Suppressor macrophage treated with lipopolysaccharide for 4 hours (primary cell): ENCODE results near the gene EDC3.
"Not testable (repeated sequence)": the region's sequence is repeated elsewhere in the genome, so short reads cannot be mapped to it uniquely, and the experiment has no call there.

Source experiments
- DNase-seq: peaks from one replicate; pipeline ENCODE4 v3.0.0-alpha.2; 2020

The EDC3 gene

DNA sequence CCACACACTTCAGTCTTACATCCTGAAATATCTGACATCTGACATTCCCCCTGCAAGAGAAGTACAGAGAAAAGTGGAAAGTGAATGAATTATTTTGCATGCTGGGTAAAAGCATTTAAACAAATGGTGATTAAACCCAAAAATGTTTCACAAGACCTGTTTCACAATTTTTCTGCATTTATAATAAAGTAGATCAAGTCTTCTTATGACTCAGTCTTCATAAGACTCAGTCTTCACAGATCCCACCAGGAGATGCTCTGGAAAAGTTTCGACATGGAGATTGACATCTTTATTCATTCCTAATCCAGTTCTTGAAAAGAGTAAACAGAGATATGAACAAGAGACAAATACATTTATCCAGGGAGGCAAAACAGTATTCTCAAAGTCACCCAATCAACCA lies 13.2 kb upstream of the EDC3 start:
- peak; percentile 61 for DNase-seq

DNA sequence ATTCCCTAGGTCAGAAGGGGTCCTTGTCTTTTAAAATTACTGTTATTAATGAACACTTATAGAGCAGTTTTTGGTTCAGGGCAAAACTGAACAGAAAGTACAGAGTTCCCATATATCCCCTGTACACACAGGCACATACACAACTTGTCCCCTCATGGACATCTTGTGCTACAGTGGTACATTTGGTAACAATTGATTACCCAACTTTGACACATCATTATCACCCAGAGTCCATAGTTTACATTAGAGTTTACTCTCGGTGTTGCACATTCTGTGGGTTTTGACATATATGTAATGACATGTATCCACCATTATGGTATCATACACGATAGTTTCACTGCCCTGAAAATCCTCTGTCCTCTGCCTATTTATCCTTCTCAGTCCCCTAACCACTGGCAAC lies 984 bp upstream of the EDC3 start:
- no peak for DNase-seq

DNA sequence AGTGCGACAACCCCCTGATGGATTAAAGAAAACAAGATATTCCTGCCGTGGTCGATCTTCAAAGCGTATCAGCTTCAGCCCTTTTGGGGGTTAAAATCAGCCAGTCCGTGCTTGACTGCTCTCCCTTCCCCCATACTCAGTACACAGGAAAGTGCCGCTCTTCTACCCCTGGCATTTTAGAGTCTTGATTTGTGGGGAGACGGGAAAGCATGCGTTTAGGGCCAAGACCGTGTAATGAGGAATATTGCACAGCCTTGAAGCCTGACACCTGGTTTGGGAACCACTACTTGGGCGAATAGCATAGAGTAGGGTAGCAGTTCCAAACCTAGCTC lies 540 bp upstream of the EDC3 start:
- DNase-seq = no peak

DNA sequence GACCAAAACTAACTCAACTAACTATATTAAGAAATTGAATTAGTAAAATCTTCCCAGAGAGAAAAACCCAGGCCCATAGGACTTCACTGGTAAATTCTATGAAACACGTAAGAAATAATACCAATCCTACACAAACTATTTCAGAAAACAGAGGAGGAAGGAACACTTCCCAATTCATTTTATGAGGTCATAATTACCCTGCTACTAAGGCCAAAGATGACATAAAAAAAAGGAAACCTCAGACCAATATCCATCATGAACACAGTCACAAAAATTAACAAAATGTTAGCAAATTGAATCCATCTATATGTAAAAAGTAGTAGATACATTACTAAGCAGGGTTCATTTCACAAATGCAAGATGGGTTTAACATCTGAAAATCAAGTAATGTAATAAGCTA lies 3.5 kb downstream of the EDC3 start:
- no peak for DNase-seq

DNA sequence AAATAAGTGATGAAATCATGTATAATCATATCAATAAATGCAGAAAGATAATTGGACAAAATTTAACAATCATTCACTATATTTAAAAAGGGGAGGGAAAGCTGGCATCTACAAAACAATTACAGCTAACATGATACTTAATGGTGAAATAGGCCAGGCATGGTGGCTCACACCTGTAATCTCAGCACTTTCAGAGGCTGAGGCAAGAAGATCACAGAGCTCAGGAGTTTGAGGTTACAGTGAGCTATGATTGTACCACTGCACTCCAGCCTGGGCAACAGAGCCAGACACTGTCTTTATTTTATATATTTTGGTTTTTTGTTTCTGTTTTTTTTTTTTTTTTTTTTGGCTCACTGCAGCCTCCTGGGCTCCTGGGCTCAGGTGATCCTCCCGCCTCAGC lies 12.1 kb downstream of the EDC3 start:
- DNase-seq = no peak

DNA sequence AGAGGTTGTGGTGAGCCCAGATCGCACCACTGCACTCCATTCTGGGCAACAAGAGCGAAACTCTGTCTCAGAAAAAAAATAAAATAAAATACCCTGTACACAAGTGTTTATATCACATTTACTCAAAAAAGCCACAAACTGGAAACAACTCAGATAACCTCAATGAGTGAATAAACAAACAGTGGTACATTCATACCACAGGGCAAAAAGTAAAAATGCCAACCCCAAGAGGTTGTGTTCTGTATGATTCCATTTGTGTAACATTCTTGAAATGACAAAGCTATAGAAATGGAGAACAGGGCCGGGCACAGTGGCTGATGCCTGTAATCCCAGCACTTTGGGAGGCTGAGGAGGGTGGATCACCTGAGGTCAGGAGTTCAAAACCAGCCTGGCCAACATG lies 12.9 kb downstream of the EDC3 start:
- DNase-seq = no peak

DNA sequence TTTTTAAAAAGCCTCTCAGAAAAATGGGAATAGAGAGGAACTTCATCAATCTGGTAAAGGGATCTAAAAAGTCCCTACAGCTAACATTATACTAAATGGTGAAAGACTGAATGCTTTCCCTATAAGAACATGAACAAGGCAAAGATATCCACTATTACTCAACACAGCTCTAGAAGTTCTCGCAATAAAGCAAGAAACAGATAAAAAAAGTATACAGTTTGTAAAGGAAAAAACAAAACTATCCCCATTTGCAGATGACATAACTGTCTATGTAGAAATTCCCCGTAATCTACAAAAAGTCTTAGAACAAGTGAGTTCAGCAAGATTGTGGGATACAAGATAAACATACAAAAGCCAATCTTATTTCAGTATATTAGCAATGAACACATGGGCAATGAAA lies 15.4 kb downstream of the EDC3 start:
- DNase-seq = peak; percentile 6

DNA sequence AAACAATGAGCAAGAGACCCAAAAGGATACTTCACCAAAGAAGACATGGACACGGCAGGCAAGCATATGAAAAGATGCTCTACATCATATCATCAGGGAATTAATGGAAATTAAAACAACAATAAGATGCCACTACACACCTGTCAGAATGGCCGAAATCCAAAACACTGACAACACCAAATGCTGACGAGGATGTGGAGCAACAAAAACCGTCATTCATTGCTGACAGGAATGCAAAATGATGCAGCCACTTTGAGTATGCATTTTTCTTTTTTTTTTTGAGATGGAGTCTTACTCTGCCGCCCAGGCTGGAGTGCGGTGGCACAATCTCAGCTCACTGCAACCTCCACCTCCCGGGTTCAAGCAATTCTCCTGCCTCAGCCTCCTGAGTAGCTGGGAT lies 19.0 kb downstream of the EDC3 start:
- no peak for DNase-seq

DNA sequence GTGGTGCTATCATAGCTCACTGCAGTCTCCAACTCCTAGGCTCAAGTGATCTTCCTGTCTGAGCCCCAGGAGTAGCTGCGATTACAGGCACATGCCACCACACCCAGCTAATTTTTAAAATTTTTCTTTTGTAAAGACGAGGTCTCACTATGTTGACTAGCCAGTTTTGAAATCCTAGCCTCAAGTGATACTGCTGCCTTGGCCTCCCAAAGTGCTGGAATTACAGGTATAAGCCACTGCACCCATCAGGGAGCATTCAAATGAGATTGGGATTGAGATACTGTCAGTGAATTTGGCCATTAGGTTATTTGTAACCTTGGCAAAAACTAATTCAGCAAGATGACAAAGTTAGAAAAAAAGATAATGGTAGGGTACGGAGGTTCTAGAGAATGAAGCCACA lies 21.7 kb downstream of the EDC3 start:
- no peak for DNase-seq

DNA sequence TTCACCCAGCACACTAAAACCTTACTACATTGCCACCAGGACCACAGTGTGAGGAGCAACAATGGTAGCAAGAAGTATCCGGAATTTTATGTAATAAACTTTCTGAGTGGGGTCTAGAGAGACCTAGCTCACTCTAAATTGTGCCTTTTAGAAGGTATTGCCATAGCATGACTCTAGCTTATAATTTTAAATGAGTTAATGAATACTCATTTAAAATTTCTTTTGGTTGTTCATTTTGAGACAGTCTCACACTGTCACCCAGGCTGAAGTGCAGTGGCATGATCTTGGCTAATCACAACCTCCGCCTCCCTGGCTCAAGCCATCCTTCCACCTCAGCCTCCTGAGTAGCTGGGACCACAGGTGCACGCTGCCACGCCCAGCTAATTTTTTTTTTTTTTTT lies 26.2 kb downstream of the EDC3 start:
- DNase-seq = no peak

DNA sequence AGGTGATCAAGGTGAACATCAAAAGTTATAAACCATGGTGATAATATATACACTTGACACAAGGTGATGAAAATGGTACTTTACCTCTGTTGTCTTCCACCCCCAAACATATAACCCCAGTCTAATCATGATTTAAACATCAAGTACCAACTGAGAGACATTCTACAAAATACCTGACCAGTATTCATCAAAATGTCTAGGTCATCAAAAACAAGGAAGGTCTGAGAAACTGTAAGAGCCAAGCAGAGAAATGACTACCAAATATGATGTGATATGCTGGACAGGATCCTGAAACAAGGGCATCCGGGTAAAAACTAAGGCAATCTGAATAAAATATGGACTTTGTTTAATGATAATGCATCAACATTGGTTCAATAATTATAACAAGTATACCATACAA lies 27.8 kb downstream of the EDC3 start:
- DNase-seq = no peak

DNA sequence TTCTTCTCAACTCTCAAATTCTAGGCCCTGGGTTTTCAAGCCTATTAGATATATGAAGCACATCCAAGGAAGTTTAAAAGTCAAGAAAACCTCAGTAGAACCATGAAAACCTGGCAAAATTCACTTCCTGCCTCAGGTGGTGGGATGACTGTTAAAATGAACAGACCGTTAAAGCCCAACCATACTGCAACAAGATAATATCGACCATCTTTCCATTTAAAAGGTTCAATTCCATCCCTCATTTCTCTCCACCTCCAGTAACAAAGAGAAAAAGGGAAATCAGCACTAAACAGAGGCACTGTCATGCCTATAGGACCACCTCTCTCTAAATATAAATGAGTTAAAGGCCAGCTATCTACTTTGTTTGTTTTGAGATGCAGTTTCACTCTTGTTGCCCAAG lies 31.2 kb downstream of the EDC3 start:
- no peak for DNase-seq

DNA sequence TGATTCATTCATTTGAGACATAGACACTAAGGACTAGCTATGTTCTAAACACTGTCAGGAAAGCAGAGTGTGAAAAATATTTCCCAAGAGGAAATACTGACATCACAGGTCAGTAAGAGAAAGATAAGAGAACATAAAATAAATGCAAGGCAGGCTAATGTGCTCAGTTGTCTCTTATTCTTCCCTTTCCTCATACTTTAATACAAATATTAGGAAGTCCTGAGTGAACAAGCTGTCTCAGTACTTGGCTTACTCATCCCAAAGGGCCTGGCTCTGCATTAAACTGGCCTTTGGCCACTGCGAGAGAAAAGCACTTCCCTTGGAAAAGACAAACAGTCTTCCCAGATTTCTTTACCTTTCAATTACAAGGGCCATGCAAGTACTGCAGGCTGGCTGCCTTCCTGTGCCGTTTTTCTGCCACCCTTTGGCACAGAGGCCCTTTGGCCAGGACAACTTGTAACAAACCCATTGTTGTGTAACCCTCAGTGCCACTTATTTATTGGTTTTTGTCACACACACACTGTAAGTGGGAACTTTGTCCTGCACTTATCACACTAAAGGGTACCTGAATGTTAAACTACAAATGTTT lies 31.7 kb downstream of the EDC3 start:
- peak; percentile 31 for DNase-seq

DNA sequence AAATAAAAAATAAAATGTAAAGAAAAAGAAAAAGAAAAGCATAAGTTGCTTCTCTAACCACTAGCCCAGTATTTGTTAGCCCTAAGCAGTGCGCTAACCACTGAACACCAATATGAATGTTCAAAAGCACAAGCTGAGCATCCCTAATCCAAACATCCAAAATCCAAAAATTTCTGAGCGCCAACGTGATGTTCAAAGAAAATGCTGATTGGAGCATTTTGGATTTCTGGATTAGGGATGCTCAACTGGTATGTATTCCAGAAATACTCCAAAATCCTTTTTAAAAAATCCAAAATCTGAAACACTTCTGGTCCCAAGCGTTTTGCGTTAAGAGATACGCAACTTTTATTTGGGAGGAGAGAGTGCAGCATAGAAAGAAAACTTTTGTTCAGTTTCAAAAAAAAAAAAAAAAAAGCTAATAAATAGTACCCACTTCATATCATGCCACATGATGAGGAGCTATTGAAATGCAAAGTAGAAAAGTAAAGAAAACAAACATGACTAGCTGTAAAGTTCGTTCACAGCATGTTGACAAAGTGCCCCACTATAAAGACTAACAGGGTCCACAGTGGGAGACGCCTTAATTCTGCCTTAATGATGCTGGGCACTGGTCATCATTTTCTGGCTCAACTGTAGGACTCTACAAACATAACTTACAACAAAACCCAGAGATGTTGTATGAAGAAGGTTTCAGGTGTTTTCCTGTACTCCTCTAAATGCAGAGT lies 32.4 kb downstream of the EDC3 start:
- no peak for DNase-seq

DNA sequence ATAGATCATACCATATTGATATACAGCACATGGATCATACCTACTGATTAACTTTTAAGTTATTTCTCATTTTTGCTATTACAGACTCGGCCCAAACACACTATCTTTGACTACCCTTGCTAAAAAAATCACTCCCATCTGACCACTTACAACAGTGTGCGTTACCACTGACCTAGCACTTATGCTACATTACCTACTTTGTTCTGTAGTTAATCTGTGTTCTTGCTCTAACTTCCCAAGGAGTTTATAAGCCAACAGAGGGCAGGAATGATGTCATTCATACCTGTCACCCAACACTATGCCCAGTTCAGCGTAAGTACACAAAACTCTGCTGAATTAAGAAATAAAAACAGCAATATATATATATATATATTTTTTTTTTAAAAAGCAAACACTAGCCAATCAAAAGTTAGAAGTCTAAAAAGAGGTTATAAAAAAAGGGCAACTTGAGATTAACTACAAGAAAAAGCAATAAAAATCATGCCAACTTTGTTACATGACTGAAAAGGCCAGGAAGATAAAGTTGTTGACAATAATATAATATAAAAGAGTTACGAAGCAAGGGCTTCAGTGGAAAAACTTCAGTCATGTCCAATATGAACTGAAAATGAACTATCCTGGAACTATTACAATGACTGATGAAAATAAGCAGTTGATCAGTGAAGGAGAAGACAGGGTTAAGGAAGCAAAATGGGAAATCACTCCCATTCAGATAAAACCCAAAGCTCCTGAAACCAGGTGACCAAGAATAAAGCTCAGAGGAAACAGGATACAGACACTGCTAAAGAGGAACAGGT lies 33.6 kb downstream of the EDC3 start:
- no peak for DNase-seq

DNA sequence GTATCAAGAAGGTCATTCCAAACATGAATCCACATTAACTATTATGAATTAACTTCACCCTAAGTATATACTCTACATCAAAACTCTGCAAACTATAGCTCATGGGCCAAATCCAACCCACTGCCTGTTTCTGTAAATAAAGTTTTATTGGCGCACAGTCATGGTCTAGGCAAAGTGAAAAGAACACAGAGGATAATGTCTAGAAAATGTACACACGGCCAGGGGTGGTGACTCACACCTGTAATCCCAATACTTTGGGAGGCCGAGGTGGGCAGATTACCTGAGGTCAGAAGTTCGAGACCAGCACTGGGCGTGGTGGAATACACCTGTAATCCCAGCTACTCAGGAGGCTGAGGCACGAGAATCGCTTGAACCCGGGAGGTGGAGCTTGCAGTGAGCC lies 34.5 kb downstream of the EDC3 start:
- DNase-seq = not testable (repeated sequence)

DNA sequence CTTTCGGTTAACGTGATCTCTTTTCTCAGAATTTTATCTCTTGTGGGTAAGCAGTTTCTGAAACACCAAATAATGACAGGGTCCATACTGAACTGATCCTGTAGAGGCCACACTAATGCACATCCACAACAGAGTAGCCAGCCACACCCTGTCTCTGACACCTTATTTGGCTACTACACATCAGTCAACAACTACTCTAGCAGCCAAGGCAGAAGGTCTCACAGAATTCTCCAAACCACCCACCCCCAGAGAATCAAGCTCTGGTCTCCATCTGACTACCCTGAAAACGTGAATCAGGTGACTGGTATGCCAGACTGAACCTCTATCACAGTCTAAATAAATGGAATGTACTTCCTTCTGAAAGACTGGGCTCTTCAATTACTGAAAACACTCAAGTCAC lies 38.0 kb downstream of the EDC3 start:
- DNase-seq = no peak

DNA sequence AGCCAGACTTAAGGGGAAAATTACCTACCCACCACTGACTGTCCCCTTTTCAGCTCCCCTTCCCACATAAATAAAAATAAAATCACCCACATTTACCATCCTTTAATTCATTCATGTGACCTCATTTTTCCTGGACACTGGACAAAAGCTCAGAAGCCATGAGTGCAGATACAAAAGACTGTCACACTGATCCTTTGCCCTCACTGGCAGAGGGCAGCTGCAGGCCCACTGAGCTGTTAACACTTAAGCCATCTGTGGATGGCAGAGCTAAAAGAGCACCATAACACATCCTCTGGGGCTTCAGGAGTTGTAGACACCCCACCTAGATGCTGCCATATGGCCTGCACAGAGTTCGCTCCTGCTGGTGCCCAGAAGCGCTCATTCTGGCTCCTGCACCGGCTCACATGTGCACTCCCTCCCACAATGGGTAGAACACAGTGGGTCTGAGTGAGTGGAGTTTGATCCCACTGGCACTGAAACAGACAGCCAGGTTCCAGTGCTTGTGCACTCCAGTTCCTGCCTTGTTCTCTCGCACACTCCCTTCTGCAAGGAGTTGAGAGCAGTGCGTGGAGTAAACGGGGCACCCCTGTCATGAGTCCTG lies 38.8 kb downstream of the EDC3 start:
- no peak for DNase-seq

DNA sequence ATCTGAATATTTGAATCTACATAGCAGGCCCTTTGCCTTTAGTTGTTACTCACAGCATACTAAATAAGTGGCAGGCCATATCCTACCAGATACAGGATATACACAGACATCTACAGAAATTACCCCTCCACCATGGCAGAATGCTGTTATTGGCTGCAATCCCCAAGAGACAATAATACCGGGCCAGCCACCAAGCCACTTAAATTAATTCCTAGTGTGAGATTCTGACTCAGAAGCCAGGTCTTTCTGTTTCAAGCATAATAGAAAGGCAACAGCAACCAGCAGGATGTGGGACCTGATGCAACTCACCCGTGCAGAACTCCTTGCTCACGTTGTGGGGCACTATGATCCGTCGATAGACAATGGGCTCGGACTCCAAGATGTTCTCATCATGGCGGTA lies 40.4 kb downstream of the EDC3 start:
- no peak for DNase-seq

DNA sequence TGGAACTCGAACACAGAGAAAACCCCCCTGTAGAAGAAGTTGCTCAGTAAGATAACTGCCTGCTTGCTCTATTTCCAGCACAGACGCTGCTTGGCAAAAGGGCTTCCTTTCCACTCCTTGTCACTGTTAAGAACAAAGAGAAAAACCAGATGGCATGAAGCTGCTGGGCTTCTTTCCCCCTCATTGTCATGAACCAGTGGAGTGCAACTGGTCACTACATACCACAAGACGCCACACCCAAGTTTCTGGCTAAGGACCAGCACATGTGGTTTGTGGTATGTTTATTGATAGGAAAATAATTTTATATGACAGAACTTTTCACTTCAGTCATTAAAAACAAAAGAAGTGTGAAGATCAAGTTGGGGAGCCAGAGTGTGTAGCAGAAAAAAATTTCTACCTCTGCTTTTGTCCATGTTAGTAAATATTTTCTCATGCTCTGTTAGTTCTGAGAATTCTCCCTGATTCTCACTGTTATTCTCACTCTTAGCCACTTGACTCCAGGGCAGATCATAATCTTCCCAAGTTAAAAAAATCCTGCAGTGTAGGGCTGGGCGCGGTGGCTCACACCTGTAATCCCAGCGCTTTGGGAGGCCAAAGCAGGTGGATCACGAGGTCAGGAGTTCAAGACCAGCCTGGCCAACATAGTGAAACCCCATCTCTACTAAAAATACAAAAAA lies 42.3 kb downstream of the EDC3 start:
- DNase-seq = no peak

DNA sequence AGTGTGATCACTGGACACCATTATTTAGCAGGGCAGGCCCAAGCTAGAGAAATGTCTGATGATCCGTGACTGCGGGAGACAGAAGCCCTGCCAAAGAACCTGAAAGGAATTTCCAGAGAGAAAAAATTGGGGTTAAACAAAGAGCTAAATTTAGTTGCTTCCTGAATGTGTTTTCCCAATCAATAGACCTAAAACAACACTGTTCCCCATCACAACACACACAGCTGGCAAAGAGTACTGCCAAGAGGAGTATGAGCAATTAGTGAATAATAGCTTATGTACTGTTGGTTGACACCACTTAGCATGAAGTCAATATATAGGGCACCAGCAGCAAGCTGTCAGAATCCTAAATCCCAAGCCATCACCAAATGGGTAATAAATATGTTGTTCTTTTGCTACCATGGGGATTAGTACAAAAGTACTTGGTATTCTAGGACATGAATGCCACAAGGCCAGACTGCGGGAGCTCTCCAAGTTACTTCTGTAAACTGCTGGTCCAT lies 44.5 kb downstream of the EDC3 start:
- DNase-seq = no peak

DNA sequence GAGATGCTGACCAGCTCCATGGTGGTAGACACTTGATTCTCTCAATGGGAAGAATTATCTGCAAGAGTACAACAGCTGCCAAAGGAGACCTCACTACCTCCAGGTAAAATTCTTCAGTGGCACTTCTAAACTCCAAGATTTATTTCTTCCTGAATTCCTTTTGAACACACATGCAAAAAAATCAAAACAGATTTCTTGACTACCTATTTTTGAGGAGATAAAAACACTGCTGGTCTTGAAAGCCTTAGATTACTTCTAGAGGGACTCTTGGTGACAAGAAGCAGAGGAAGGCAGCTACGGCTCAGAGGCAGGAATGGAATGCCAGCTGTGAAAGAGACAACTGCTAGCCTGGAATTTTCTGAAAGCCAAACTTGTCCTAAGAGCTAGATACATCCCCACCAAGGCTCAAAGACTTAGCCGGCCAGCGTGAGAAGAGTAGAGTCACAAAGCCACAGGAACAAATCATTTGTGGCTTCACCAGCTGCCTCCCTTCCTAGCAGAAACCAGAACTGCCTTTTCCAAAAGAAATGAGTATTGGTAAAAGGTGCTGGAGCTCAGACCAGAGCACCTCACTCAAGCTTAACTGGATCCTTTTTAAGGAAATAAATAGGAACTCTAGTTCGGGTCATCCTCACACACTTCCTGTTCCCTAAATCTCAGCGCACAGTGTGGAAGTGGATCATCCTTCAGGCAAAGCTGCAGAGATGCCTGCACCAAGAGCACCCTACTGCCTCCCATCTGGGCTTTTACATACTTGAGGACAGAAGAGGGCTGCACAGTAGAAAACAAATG lies 47.6 kb downstream of the EDC3 start:
- DNase-seq = peak; percentile 23
